Esophagus mucosa (tissue), 1 donor: ENCODE data around the gene NPHP1. TPM values are rescaled to one million over a fixed set of nuclear protein-coding genes. Genes with fewer than 3 reads are reported as not detected.
"Not testable (repeated sequence)": the region's sequence is repeated elsewhere in the genome, so short reads cannot be mapped to it uniquely, and the experiment has no call there.

Experiments used
- ATAC-seq: fragments of 200-7000 bp; cut with Tn5 transposase; one replicate; pipeline ENCODE4 v1.9.1; 2020
- total RNA-seq: library from RNA; stranded (reverse); gene quantifications from one replicate; pipeline ENCODE4 v1.2.4, GENCODE V29; 2023
- donor health status: DM: yes; HTN: yes; CAD: no.

Gene NPHP1
- total RNA-seq: 0.84 TPM

DNA sequence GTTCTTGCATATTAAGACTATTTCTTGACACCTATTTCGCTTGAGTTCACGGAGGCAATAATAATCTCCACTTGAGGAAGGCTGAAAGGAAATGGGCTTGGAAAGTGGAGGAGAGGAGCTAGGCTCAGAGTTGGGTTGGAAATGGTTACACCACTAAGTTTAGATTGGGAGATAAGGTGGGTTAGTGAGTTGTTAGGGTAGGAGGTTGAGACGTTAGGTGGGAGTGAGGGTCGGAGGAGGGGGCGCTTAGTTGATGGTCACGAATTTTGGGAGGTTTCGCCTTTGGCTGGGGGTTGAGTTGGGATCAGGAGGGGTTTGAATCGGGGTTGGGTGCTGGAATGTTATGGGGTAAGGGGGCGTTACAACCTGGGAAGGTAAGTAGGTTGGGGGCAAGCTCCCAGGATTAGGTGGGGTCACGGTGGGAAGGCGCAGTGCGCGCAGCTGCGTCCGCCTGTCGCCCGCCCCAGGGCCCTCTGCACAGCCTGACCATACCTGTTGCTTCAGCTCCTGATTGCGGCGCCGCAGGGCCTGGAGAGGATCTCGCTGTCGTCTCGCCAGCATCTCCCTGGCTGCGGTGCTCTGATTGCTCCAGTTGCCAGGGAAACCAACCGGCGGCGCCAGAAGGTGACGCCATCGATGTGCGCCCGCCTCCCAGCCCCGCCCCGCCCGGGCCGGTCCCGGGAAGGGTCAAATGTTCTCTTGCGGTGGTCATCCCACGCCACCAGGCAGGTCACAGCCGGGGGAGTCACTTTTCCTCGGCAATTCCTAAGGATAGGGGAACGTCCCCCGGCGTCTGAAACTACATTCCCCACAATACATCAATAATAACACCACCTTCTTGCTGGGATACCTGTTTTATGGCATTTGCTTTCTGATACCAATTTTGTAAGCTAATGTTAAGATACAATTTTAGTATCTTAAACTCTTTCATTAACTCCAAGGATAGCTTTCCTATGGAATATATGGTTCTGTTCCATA lies at the start of gene NPHP1:
TSS of gene NPHP1 (minus strand) at position 606 of the 978 bp plus-strand sequence. CDS start at position 561, 45 bp downstream.
- ATAC-seq: peak; percentile 94

DNA sequence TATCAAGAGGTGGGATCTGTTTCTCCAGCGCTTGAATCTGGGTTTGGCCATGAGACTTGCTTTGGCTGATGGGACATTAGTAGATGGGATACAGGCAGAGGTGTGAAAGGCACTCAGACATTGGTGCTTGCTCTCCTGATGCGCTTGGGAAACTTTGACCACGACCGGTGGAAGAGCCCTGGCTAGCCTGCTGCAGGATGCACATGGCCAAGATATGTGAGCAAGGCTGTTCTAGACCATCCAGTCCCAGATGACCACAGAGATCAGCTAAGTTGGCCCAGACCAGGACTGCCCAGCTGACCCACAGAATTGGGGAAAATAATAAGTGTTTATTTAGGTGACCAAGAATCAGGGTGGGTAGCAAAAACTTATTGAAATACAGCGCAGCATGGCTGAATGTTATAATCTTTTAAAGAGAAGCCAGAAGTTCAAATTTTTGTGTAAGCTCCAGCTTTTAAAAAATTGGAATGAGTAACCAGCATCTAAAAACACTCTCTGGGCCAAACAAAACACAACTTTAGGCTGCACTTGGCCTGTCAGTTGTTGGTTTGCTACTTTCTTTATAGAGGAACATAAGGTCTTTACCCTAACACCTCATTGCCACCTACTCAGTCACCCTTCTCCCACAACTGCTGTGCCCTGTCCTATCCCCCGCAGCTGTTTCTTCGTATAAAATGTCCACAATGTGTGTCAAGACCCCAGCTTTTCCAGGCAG lies 43.4 kb upstream of the NPHP1 start:
- not testable (repeated sequence) for ATAC-seq

- ATAC-seq: peak; percentile 23
Measured at GRCh38 chr2:110245488-110246435, 40.9 kb upstream of the NPHP1 start.

DNA sequence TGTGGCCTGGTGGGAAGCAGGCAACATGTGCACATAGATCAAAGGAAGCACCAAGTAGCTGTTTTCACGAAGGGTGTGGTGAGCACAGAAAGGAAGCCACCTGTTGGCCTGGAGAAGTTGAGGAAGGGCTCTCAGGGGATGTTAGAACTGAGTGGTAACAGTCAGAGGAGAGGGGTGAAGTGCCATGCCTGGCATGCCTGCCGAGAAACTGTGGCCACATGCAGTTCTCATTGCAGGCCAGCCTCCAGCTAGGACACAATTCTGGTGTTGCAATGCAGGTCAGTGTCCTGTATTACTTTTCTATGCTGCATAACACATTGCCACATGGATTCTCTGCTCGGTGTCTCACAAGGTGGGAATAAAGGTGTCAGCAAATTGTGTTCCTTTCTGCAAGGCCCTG lies 38.5 kb upstream of the NPHP1 start:
- not testable (repeated sequence) for ATAC-seq

- ATAC-seq: not testable (repeated sequence)
Measured at GRCh38 chr2:110234514-110234913, 29.7 kb upstream of the NPHP1 start.

DNA sequence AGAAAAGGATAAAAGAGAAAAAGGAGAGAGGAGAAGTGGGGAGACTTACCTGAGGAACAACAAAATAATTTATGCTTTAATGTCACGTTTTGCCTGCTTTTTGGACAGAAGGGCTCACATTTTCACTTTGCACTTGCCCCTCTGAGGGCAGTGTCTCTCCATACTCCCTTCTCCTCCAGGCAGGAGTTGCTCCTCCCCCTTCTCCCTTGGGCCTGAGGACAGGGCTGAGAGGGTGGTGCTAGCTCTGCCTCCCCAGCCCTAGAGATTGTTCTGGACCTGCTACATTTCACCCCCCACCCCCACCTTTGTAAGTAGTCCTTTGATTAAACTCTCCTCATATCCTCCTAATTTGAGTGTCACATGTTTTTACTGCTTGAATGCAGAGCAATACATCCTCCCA lies 25.1 kb upstream of the NPHP1 start:
- ATAC-seq: not testable (repeated sequence)

DNA sequence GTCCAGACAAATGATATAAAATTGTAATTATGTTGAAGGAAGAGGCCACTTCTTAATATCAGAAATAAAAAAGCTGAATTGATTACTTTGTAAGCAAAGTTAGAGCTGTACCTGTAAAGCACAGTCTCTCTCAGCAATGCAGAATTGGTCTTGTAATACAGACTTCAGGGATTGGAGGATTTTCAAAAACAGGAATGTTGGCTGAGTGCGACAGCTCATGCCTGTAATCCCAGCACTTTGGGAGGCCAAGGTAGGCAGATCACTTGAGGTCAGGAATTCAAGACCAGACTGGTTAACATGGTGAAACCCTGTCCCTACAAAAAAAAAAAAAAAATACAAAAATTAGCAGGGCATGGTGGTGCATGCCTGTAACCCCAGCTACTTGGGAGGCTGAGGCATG lies 17.8 kb upstream of the NPHP1 start:
- peak; percentile 27 for ATAC-seq

GRCh38 chr2:110221938-110222337 lies 17.1 kb upstream of the NPHP1 start:
- ATAC-seq: no peak

DNA sequence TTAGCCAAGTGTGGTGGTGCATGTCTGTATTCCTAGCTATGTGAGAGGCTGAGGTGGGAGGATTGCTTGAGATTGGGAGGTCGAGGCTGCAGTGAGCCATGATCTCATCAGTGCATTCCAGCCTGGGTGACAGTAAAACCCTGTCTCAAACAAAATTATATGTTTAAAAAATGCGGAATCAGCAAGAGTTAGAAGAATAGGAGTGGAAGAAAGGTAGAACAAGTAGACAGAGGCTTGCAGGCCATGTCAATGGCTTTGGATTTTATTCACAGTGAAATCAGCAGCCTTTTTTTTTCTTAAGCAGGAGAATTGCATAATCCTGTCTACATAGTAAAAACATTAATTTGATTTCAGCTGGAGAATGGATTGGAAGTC lies 15.4 kb upstream of the NPHP1 start:
- ATAC-seq: no peak

DNA sequence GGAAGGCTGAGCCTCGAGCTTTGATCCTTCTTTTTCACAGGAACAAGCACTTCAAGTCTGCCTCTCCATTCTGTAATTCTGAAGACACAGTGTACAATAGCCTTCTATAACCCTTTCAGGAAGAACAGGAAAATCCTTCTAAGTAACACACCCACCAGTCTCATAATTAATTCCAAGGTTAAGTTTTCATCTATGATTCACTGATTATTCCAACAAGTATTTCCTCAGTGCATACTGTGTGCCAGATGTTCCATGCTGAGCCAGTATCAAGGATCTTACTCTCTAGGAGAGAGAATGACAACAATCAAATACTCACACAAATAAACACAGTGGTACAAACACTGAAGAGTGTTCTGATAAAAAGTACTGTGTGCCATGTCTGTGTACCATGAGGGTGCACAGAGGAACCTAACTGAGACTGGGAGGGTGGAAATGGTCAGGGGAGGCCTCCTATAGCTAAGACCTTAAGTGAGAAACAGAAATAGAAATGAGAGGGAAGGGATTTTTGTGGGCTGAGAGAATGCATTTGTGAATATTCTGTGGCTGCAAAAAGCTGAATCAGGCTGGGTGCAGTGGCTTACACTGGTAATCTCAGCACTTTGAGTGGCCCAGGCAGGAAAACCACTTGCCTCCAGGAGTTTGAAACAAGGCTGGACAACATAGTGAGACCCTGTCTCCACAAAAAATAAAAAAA lies 14.8 kb upstream of the NPHP1 start:
- peak; percentile 89 for ATAC-seq

GRCh38 chr2:110218889-110219288 lies 14.1 kb upstream of the NPHP1 start:
- ATAC-seq: not testable (repeated sequence)

DNA sequence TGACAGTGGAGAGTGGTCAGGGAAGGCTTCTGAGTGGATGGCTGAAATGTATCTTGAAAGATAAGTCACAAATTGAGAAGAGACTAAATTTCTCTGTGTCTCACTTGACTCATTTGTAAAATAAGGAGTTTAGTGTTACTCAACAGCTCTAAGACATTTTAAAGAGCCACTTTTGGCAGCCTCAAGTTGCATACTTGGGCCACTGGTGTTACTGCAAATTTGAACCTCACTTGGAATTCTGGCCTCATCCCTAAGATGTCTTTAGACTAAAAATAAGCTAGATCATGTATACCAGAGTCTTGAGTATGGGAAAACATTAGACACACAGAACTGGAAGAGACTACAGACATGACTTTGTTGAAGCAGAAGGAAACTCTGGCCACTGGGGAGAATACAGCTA lies 12.0 kb upstream of the NPHP1 start:
- ATAC-seq: no peak

GRCh38 chr2:110216199-110216598 lies 11.4 kb upstream of the NPHP1 start:
- ATAC-seq: no peak

GRCh38 chr2:110215566-110216158 lies 10.8 kb upstream of the NPHP1 start:
- ATAC-seq: no peak

- no peak for ATAC-seq
Measured at GRCh38 chr2:110215091-110215490, 10.3 kb upstream of the NPHP1 start.

DNA sequence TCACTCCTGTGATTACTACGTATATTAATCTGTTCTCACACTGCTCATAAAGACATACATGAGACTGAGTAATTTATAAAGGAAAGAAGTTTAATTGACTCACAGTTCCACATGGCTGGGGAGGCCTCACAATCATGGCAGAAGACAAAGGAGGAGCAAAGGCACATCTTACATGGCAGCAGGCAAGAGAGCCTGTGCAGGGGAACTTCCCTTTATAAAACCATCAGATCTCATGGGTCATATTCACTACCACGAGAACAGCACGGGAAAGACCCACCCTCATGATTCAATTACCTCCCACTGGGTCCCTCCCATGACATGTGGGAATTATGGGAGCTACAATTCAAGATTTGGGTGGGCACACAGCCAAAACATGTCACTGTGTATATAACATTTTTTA lies 8.7 kb upstream of the NPHP1 start:
- not testable (repeated sequence) for ATAC-seq

GRCh38 chr2:110211938-110212858 lies 7.4 kb upstream of the NPHP1 start, which contains the start of gene MTLN:
Gene MTLN (minus strand): TSS chr2:110212547. CDS start chr2:110212525, 22 bp downstream.
- peak; percentile 92 for ATAC-seq

- ATAC-seq: peak; percentile 44
Measured at GRCh38 chr2:110205660-110206455, 1.0 kb upstream of the NPHP1 start.

DNA sequence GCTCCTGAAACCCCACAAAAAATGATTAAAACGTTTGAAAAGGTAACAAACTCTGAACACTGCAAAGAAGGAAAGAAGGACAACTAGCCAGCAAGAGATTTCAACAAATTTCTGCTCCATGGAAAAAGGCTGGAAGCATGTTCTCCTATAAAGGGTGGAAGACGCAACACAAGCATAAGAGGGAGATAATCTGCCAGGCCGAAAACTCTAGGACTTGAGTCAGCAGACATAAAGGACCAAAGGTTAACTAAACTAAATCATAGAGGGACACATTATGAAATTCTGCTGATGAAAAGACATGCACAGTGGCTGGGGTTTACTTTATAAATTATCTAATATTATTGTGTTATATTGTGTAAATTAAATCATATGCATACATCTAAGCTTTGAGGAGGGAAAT lies 6.8 kb downstream of the NPHP1 start:
- ATAC-seq: no peak
